Activated CD4-positive, alpha-beta memory T cell treated with anti-CD3 and anti-CD28 coated beads, Interleukin-2, amount 10 ng/mL, durations not matched to agents 7 days and 5 days (primary cell): ENCODE measurements around the gene MAST3. TPM values are rescaled to one million over a fixed set of nuclear protein-coding genes. Genes with fewer than 3 reads are reported as not detected.

Experiments used
- CTCF ChIA-PET: fragments of 350-600 bp; sonication (Branson Sonifier 250); formaldehyde crosslinking; loops from one replicate; lab custom pipeline; 2021; ENCODE audit warnings: antibody characterized with exemption, inconsistent platforms; lab: Charles Lee
- POLR2A ChIA-PET: fragments of 350-600 bp; sonication (Branson Sonifier 250); formaldehyde crosslinking; loops from one replicate; lab custom pipeline; 2021; ENCODE audit warnings: antibody characterized with exemption; lab: Charles Lee
- DNase-seq: peaks from one replicate; pipeline ENCODE4 v3.0.0-alpha.2; 2020
- H3K27ac Mint-ChIP-seq: one replicate; pipeline ENCODE4 v1.8.0; 2021; ENCODE audit warnings: mild to moderate bottlenecking, mixed read lengths
- H3K27me3 Mint-ChIP-seq: one replicate; pipeline ENCODE4 v1.8.0; 2021; ENCODE audit warnings: mixed read lengths
- H3K36me3 Mint-ChIP-seq: one replicate; pipeline ENCODE4 v1.8.0; 2021; ENCODE audit warnings: low read depth, mixed read lengths
- H3K4me1 Mint-ChIP-seq: one replicate; pipeline ENCODE4 v1.8.0; 2021; ENCODE audit warnings: mixed read lengths
- H3K4me3 Mint-ChIP-seq: one replicate; pipeline ENCODE4 v1.8.0; 2021; ENCODE audit warnings: mild to moderate bottlenecking, mixed read lengths
- H3K9me3 Mint-ChIP-seq: one replicate; pipeline ENCODE4 v1.8.0; 2021; ENCODE audit warnings: mixed read lengths
- total RNA-seq, 2 experiments: library from RNA; stranded (reverse); gene quantifications; one replicate each; pipeline ENCODE4 v1.2.3, GENCODE V29; 2021

Gene MAST3
- total RNA-seq, 2 experiments from 2014 or later: 29.2 to 29.9 TPM

- Mint-ChIP-seq H3K27ac (peak overlapping the region; percentile 98), H3K36me3 (peaks cover 4% of the 10 kb centered on the region), H3K9me3 (no peaks in the 10 kb centered on the region), H3K4me1 (peaks cover 68% of the 10 kb centered on the region), H3K27me3 (no peaks in the 10 kb centered on the region), H3K4me3 (no peak overlapping the region)
- DNase-seq: no peak
- ChIA-PET POLR2A (interaction anchor here (1.1 to 2.3 kb wide), 3 partner anchors 29 to 191 kb away, joined by 3 to 11 read pairs (median 5); partner anchors contain the start of gene JUND), CTCF (no interaction called here)
These were observed 7.9 kb upstream of the MAST3 start for GRCh38 chr19:18089726-18090125.

- ChIA-PET POLR2A (interaction anchor here (0.8 to 2.3 kb wide), 15 partner anchors 12 to 232 kb away, joined by 3 to 11 read pairs (median 3); partner anchors contain the start of genes CCDC124, JUND, LSM4 and RPL18A), CTCF (interaction anchor here (0.7 to 2.1 kb wide), 8 partner anchors 8 to 238 kb away, joined by 3 to 24 read pairs (median 3); partner anchors contain the start of gene RPL18A)
- peak overlapping the region; percentile 98 for H3K27ac Mint-ChIP-seq
- H3K36me3 Mint-ChIP-seq: peaks cover 4% of the 10 kb centered on the region
- peak overlapping the region; percentile 15 for H3K4me3 Mint-ChIP-seq
- H3K27me3 Mint-ChIP-seq: no peaks in the 10 kb centered on the region
- H3K9me3 Mint-ChIP-seq: no peaks in the 10 kb centered on the region
- peaks cover 62% of the 10 kb centered on the region for H3K4me1 Mint-ChIP-seq
- no peak for DNase-seq
These were observed 6.9 kb upstream of the MAST3 start for GRCh38 chr19:18090545-18091216.

GRCh38 chr19:18091217-18091608, 6.4 kb upstream of the MAST3 start:
- ChIA-PET POLR2A (interaction anchor here (0.8 to 2.3 kb wide), 14 partner anchors 12 to 232 kb away, joined by 3 to 11 read pairs (median 3); partner anchors contain the start of genes CCDC124, JUND, LSM4 and RPL18A), CTCF (interaction anchor here (0.7 to 2.1 kb wide), 9 partner anchors 8 to 238 kb away, joined by 3 to 24 read pairs (median 3); partner anchors contain the start of gene RPL18A)
- Mint-ChIP-seq H3K4me1 (peaks cover 64% of the 10 kb centered on the region), H3K27me3 (no peaks in the 10 kb centered on the region), H3K9me3 (no peaks in the 10 kb centered on the region), H3K27ac (peak overlapping the region; percentile 98), H3K36me3 (peaks cover 4% of the 10 kb centered on the region), H3K4me3 (peak overlapping the region; percentile 15)
- DNase-seq: peak; percentile 88

- Mint-ChIP-seq H3K36me3 (no peaks in the 10 kb centered on the region), H3K4me3 (no peak overlapping the region), H3K9me3 (no peaks in the 10 kb centered on the region), H3K4me1 (peaks cover 59% of the 10 kb centered on the region), H3K27ac (no peak overlapping the region), H3K27me3 (peaks cover 1% of the 10 kb centered on the region)
- DNase-seq: no peak
- POLR2A ChIA-PET: interaction anchor here (0.7 kb wide), 1 partner anchor 59 kb away, joined by 3 read pairs; the partner anchor contains the start of gene PIK3R2
- CTCF ChIA-PET: interaction anchor here (1.2 kb wide), 1 partner anchor 10 kb away, joined by 3 read pairs; no protein-coding TSS in a partner anchor
These were observed 4.0 kb upstream of the MAST3 start for GRCh38 chr19:18093439-18094161.

- no peak for DNase-seq
- H3K36me3 Mint-ChIP-seq: no peaks in the 10 kb centered on the region
- H3K4me1 Mint-ChIP-seq: peaks cover 45% of the 10 kb centered on the region
- CTCF ChIA-PET: no interaction called here
- POLR2A ChIA-PET: no interaction called here
- H3K27ac Mint-ChIP-seq: no peak overlapping the region
- no peak overlapping the region for H3K4me3 Mint-ChIP-seq
- peaks cover 7% of the 10 kb centered on the region for H3K27me3 Mint-ChIP-seq
- H3K9me3 Mint-ChIP-seq: no peaks in the 10 kb centered on the region
These were observed 1.3 kb upstream of the MAST3 start for GRCh38 chr19:18096258-18096657.

- ChIA-PET POLR2A (interaction anchor here (1.1 to 2.3 kb wide), 5 partner anchors 11 to 53 kb away, joined by 3 to 23 read pairs (median 5); partner anchors contain the start of gene IL12RB1), CTCF (interaction anchor here (0.5 to 1.5 kb wide), 10 partner anchors 10 to 342 kb away, joined by 3 to 7 read pairs (median 4); partner anchors contain the start of genes CCDC124 and RPL18A)
- Mint-ChIP-seq H3K4me1 (peaks cover 35% of the 10 kb centered on the region), H3K27ac (peak overlapping the region; percentile 16), H3K9me3 (no peaks in the 10 kb centered on the region), H3K4me3 (peak overlapping the region; percentile 79), H3K36me3 (no peaks in the 10 kb centered on the region), H3K27me3 (peaks cover 7% of the 10 kb centered on the region)
- DNase-seq: no peak
These were observed 664 bp downstream of the MAST3 start for GRCh38 chr19:18097993-18098890.

GRCh38 chr19:18098891-18099622, 1.5 kb downstream of the MAST3 start:
- peaks cover 7% of the 10 kb centered on the region for H3K27me3 Mint-ChIP-seq
- peak; percentile 34 for DNase-seq
- CTCF ChIA-PET: interaction anchor here (0.5 to 1.0 kb wide), 5 partner anchors 12 to 80 kb away, joined by 3 to 4 read pairs (median 3); no protein-coding TSS in a partner anchor
- POLR2A ChIA-PET: interaction anchor here (1.7 to 2.3 kb wide), 2 partner anchors 11 to 19 kb away, joined by 5 to 23 read pairs; partner anchors contain the start of gene IL12RB1
- H3K9me3 Mint-ChIP-seq: no peaks in the 10 kb centered on the region
- H3K4me3 Mint-ChIP-seq: peak overlapping the region; percentile 79
- H3K36me3 Mint-ChIP-seq: no peaks in the 10 kb centered on the region
- no peak overlapping the region for H3K27ac Mint-ChIP-seq
- peaks cover 34% of the 10 kb centered on the region for H3K4me1 Mint-ChIP-seq

- Mint-ChIP-seq H3K27me3 (peaks cover 7% of the 10 kb centered on the region), H3K36me3 (no peaks in the 10 kb centered on the region), H3K27ac (no peak overlapping the region), H3K4me3 (peak overlapping the region; percentile 79), H3K9me3 (no peaks in the 10 kb centered on the region), H3K4me1 (peaks cover 38% of the 10 kb centered on the region)
- no peak for DNase-seq
- POLR2A ChIA-PET: no interaction called here
- CTCF ChIA-PET: interaction anchor here (0.8 to 1.0 kb wide), 3 partner anchors 12 to 36 kb away, joined by 3 to 4 read pairs (median 3); no protein-coding TSS in a partner anchor
These were observed 2.0 kb downstream of the MAST3 start for GRCh38 chr19:18099623-18099995.

GRCh38 chr19:18100710-18101109, 3.1 kb downstream of the MAST3 start:
- H3K27me3 Mint-ChIP-seq: peaks cover 9% of the 10 kb centered on the region
- H3K36me3 Mint-ChIP-seq: no peaks in the 10 kb centered on the region
- peaks cover 39% of the 10 kb centered on the region for H3K4me1 Mint-ChIP-seq
- H3K27ac Mint-ChIP-seq: no peak overlapping the region
- H3K9me3 Mint-ChIP-seq: no peaks in the 10 kb centered on the region
- no peak overlapping the region for H3K4me3 Mint-ChIP-seq
- CTCF ChIA-PET: no interaction called here
- no peak for DNase-seq
- POLR2A ChIA-PET: no interaction called here

- Mint-ChIP-seq H3K4me1 (peaks cover 36% of the 10 kb centered on the region), H3K27me3 (peaks cover 9% of the 10 kb centered on the region)
- POLR2A ChIA-PET: interaction anchor here (1.2 kb wide), 1 partner anchor 12 kb away, joined by 3 read pairs; no protein-coding TSS in a partner anchor
These were observed 3.7 kb downstream of the MAST3 start for GRCh38 chr19:18101268-18101667.

GRCh38 chr19:18102916-18103542, 5.5 kb downstream of the MAST3 start:
- peaks cover 9% of the 10 kb centered on the region for H3K27me3 Mint-ChIP-seq
- ChIA-PET POLR2A (interaction anchor here (1.5 kb wide), 1 partner anchor 12 kb away, joined by 3 read pairs; no protein-coding TSS in a partner anchor), CTCF (interaction anchor here (1.5 kb wide), 1 partner anchor 10 kb away, joined by 3 read pairs; no protein-coding TSS in a partner anchor)
- no peak for DNase-seq
- no peaks in the 10 kb centered on the region for H3K36me3 Mint-ChIP-seq
- no peaks in the 10 kb centered on the region for H3K9me3 Mint-ChIP-seq
- H3K4me1 Mint-ChIP-seq: peaks cover 30% of the 10 kb centered on the region
- H3K27ac Mint-ChIP-seq: no peak overlapping the region
- H3K4me3 Mint-ChIP-seq: no peak overlapping the region

More at GRCh38 chr19:18101268-18101667, 3.7 kb downstream of the MAST3 start:
- no peaks in the 10 kb centered on the region for H3K9me3 Mint-ChIP-seq
- CTCF ChIA-PET: no interaction called here
- H3K36me3 Mint-ChIP-seq: no peaks in the 10 kb centered on the region
- H3K4me3 Mint-ChIP-seq: no peak overlapping the region
- no peak for DNase-seq
- H3K27ac Mint-ChIP-seq: no peak overlapping the region
